Duodenal mucosa (tissue), 2 donors: ENCODE measurements around the gene TMEM203.

ENCODE experiments used
- H3K27ac ChIP-seq: one replicate; pipeline ENCODE4 v1.7.0; 2013; ENCODE audit warnings: low read depth, low read length
- H3K27me3 ChIP-seq, 2 donors: one replicate each; pipeline ENCODE4 v1.7.0; 2013; ENCODE audit warnings: low read length in 2 of 2, control low read depth in 1 of 2; ENCODE audit not compliant: insufficient read depth in 2 of 2, control insufficient read depth in 1 of 2
- H3K36me3 ChIP-seq, 2 donors: one replicate each; pipeline ENCODE4 v1.7.0; 2013; ENCODE audit warnings: low read length in 2 of 2, control low read depth in 1 of 2; ENCODE audit not compliant: insufficient read depth in 2 of 2, control insufficient read depth in 1 of 2
- H3K4me1 ChIP-seq, 2 donors: one replicate each; pipeline ENCODE4 v1.7.0; 2013; ENCODE audit warnings: low read length in 2 of 2, control low read depth in 1 of 2; ENCODE audit not compliant: insufficient read depth in 2 of 2, control insufficient read depth in 1 of 2
- H3K4me3 ChIP-seq, 2 donors: one replicate each; pipeline ENCODE4 v1.7.0; 2013; ENCODE audit warnings: low read length in 2 of 2, low read depth in 1 of 2
- H3K9ac ChIP-seq, 2 donors: one replicate each; pipeline ENCODE4 v1.7.0; 2013; ENCODE audit warnings: low read length in 2 of 2, low read depth in 1 of 2
- H3K9me3 ChIP-seq, 2 donors: one replicate each; pipeline ENCODE4 v1.7.0; 2013; ENCODE audit warnings: low read length in 2 of 2, control low read depth in 1 of 2; ENCODE audit not compliant: control insufficient read depth in 1 of 2

The TMEM203 gene

DNA sequence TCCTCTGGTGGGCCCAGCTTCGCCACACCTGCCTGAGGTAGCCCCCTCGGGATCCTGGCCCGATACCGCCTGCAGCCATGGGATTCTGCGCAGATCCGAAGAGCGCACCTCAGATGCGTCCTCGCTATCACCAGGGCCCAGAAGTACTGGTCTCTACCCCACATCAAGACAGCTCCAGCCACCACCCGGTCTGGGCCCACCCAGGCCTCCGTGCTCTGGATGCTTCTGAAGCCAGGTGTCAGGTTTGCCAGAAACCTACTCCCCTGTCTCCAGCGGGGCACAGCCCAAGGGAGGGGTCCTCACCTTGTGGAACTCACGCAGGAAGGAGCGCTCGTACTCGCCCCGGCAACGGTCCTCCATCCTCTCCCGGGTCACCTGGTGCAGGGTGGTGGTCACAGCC is 19.5 kb downstream of the TMEM203 start:
- Histone ChIP-seq H3K27me3 (no peaks in the 10 kb centered on the region), H3K9me3 (no peaks in the 10 kb centered on the region), H3K4me1 (peaks cover 35 to 43% of the 10 kb centered on the region in 2 donors), H3K27ac (no peak overlapping the region), H3K4me3 (no peak overlapping the region), H3K9ac (no peak overlapping the region), H3K36me3 (peaks cover 19 to 69% of the 10 kb centered on the region in 2 donors)

DNA sequence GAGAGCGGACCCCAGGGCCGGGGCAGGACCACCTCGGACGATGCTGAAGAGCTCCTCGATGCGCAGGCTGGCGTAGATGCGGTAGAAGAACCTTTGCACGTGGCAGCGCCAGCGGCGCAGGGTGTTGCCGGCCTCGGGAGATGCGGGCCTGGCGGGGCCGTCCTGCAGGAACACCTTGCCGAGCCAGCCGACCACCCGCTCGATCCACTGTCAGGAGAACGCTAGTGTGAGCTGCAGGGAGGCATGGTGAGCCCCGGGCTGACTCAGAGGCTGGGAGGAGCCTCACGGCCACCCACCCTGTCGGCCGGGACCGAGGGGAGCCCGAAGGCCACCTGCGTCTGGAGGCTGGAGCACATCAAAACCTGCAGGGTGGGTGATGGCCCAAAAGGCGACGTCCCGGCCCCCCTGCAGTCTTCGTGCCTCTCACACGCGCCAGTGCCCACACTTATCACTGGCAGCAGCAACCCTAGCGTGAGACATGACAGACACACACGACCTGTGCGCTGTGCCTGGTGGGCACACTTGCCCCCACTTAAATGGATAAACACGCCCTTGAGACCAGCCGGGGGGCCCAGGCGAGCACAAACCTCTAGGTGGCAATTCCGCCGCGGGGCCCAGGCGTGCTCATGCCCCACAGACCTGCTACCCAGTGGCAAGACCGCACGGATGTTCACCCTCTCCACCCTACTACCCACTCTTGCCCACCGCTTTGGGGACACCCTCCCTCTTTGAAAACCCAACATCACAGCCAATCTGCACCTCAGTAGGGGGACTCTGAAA is 20.4 kb downstream of the TMEM203 start:
- H3K9me3 ChIP-seq: no peaks in the 10 kb centered on the region
- peaks cover 21 to 69% of the 10 kb centered on the region in 2 donors for H3K36me3 ChIP-seq
- no peak overlapping the region for H3K4me3 ChIP-seq
- H3K9ac ChIP-seq: no peak overlapping the region
- H3K27me3 ChIP-seq: no peaks in the 10 kb centered on the region
- no peak overlapping the region for H3K27ac ChIP-seq
- H3K4me1 ChIP-seq: peaks cover 27 to 34% of the 10 kb centered on the region in 2 donors

DNA sequence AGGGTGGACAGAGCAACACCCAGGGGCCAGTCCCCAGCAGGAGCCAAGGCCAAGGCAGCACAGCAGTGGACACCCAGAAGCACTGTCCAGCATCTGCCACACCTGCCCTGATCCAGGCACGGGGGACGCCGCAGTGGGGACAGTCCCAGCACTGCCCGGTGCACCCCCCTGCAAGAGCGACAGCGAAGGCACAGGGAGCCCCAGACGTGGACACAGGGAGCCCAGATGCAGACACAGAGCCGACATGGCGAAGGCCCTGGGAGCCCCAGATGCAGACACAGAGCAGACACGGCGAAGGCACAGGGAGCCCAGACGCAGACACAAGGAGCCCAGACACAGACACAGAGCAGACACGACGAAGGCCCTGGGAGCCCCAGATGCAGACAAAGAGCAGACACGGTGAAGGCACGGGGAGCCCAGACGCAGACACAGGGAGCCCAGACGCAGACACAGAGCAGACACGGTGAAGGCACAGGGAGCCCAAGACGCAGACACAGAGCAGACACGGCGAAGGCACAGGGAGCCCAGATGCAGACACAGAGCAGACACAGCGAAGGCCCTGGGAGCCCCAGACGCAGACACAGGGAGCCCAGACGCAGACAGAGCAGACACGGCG is 21.4 kb downstream of the TMEM203 start:
- no peak overlapping the region for H3K4me3 ChIP-seq
- H3K27ac ChIP-seq: no peak overlapping the region
- H3K4me1 ChIP-seq: peaks cover 18 to 25% of the 10 kb centered on the region in 2 donors
- no peak overlapping the region for H3K9ac ChIP-seq
- no peaks in the 10 kb centered on the region for H3K27me3 ChIP-seq
- peaks cover 24 to 78% of the 10 kb centered on the region in 2 donors for H3K36me3 ChIP-seq
- no peaks in the 10 kb centered on the region for H3K9me3 ChIP-seq

DNA sequence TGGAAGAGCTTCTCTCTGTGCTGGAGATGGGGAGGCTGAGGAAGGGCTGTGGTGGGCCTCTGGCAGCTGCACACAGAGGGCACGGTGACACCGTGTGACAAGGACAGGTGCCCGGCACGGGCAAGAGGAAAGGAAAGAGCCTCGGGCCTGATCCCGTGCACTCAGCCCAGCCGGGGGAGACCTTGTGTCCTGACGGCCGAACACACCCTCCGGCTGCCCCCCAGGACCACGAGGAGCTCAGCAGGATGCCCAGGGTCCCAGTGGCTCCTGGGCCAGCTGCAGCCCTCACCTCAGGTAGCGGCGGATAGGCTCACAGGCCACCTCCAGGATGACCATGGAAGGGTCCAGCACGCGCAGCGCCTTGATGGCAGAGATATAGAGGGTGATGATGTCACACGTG is 22.6 kb downstream of the TMEM203 start:
- H3K36me3 ChIP-seq: peaks cover 24 to 87% of the 10 kb centered on the region in 2 donors
- no peak overlapping the region for H3K27ac ChIP-seq
- no peak overlapping the region for H3K4me3 ChIP-seq
- no peaks in the 10 kb centered on the region for H3K9me3 ChIP-seq
- peaks cover 17 to 20% of the 10 kb centered on the region in 2 donors for H3K4me1 ChIP-seq
- H3K9ac ChIP-seq: no peak overlapping the region
- no peaks in the 10 kb centered on the region for H3K27me3 ChIP-seq

DNA sequence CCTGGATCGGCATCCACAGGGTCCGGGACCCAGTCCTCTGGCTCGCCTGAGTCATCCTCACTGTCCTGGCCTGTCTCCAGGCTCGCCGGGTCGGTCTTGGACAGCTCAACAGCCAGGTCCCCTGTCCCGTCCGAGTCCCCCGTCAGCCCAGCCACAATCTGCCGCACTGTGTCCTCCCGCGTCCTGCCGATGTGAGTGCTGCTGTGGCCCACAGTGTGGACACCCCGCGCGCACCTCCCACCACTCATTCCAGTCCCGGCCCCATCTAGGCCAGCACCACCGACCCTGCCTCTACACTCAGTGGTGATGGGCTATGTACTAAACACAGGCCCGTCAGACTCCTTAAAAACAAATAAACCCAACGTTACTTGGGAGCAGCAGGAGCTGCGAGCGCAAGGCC is 23.8 kb downstream of the TMEM203 start:
- H3K9me3 ChIP-seq: no peaks in the 10 kb centered on the region
- no peak overlapping the region for H3K27ac ChIP-seq
- H3K4me1 ChIP-seq: peaks cover 5 to 9% of the 10 kb centered on the region in 2 donors
- H3K4me3 ChIP-seq: no peak overlapping the region
- H3K27me3 ChIP-seq: no peaks in the 10 kb centered on the region
- H3K9ac ChIP-seq: no peak overlapping the region
- H3K36me3 ChIP-seq: peaks cover 21 to 82% of the 10 kb centered on the region in 2 donors

DNA sequence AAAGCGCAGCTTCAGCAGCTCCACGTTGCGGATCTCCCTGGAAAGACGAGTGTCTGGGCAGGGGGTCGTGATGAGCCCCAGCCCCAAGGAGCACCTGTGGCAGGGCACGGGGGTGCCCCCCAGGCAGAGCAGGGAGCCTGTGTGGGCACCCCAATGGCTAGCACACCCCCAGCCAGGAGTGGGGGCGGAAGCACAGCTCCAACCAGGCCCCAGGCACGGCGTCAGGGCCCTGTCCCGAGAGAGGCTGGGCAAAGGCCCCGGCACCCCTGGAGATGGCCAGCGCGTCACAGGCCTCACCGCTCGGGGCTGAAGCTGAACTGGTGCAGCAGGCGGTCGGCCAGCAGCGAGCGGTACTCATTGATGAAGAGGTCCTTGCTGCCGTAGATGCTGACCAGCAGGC is 25.0 kb downstream of the TMEM203 start:
- Histone ChIP-seq H3K27me3 (peaks cover 2 to 3% of the 10 kb centered on the region in 2 donors), H3K27ac (no peak overlapping the region), H3K4me1 (peaks cover 0 to 9% of the 10 kb centered on the region in 2 donors), H3K4me3 (no peak overlapping the region), H3K9ac (no peak overlapping the region), H3K9me3 (no peaks in the 10 kb centered on the region), H3K36me3 (peaks cover 18 to 72% of the 10 kb centered on the region in 2 donors)

DNA sequence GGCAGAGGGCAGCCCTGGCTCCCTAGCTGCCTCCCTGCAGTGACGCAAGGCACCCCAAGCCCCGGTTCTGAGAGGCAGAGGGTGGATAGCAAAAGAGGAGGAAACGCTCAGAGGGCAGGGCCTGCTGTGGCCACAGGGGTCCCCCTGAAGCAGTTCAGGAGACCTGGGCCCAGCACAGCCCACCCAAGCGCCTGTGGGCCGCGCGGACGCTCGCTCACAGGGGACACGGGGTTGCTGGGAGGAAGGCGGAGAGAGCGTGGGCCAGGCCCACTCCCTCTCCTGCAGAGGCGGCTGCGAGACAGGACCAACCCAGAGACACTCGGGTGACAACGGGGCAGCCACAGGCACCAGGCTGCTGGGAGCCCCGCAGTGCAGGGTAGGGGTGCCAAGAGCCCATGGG is 25.7 kb downstream of the TMEM203 start:
- Histone ChIP-seq H3K27ac (no peak overlapping the region), H3K36me3 (peaks cover 18 to 64% of the 10 kb centered on the region in 2 donors), H3K9me3 (no peaks in the 10 kb centered on the region), H3K27me3 (peaks cover 7 to 8% of the 10 kb centered on the region in 2 donors), H3K9ac (no peak overlapping the region), H3K4me3 (no peak overlapping the region), H3K4me1 (peaks cover 0 to 12% of the 10 kb centered on the region in 2 donors)

DNA sequence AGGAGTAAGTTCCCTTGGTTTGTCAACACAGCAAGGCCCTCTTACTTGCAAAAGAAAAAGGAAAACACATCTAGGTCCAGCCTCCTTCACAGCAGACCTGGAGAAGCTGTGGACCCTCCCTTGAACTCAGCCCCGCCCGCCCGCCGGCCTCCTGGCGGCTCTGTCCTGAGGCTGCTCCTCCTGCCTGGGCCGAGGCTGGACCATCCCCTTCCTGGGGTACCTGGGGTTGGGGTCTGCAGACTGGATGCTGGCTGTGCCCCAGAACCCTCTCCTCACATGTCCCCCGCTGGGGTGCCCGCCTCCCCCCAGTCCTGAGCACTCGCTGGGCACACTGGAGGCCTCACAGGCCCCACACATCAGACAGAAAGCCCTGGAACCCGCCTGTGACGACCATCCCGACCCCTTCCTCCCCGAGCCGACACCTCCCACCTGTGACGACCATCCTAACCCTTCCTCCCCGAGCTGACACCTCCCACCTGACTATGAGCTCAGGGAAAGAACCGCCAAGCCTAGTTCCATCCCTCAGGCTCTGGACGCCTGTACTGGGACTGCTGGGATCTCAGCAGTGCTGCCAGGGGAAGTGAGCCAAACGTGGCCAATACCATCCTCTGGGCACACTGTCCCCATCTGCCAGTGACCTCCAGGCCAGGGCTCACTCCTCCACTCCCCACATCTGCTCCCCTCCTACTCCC is 26.4 kb downstream of the TMEM203 start:
- Histone ChIP-seq H3K9me3 (no peaks in the 10 kb centered on the region), H3K27me3 (peaks cover 12% of the 10 kb centered on the region in 2 donors), H3K4me3 (no peak overlapping the region), H3K9ac (no peak overlapping the region), H3K4me1 (peaks cover 0 to 12% of the 10 kb centered on the region in 2 donors), H3K36me3 (peaks cover 17 to 57% of the 10 kb centered on the region in 2 donors), H3K27ac (no peak overlapping the region)

DNA sequence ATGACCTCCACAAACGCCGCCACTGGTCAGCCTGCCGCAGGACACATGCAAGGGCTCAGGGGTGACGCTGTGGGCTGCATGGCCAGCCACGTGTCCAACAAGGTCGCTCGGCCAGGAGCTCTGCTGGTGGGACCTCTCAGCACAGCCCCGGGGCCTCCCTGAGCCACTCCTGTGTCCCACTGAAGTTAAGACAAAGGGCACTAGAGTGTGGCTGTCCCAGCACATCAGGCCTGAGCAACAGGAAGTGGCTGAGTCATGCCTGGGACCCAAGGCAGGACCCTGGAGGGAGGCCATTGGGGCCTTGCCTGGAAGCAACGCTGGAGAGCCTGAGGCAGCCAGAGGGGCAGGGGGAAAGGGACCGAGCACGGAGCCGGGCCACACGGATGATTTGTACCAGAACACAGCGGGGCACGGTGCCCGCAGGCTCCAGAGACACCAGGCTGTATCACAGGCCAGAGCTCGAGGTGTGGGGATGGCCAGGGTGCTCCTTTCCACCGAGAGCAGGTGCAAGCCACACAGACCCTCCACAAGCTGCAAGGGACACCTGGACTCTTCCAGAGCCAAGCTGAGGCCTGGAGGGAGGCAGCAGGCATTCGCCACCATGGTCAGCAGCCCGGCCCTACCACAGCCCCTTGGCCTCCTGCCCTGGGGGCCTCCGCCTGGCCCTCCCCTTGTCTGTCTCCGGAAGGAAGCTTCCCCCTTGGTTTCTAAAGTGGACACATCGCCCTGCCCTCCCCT is 27.1 kb downstream of the TMEM203 start:
- Histone ChIP-seq H3K9ac (no peak overlapping the region), H3K36me3 (peaks cover 10 to 50% of the 10 kb centered on the region in 2 donors), H3K27me3 (peaks cover 19 to 20% of the 10 kb centered on the region in 2 donors), H3K4me1 (peaks cover 0 to 19% of the 10 kb centered on the region in 2 donors), H3K4me3 (no peak overlapping the region), H3K9me3 (no peaks in the 10 kb centered on the region), H3K27ac (no peak overlapping the region)
